GM12865 (cell line): Measurements from ENCODE around the gene GPC5.

ENCODE experiments used
- DNase-seq: peaks from one replicate; pipeline ENCODE4 v3.0.0; 2010; ENCODE audit warnings: low read depth
- H3K4me3 ChIP-seq: 2 replicates; pipeline ENCODE4 v1.5.1; 2011; ENCODE audit warnings: mild to moderate bottlenecking, low read depth, low read length, control low read depth
- CTCF ChIP-seq: IDR thresholded peaks from 2 replicates; pipeline ENCODE4 v1.5.1; 2011; ENCODE audit warnings: low read length, control low read depth, low read depth, inconsistent platforms; ENCODE audit not compliant: insufficient read depth; ENCODE audit errors: missing control alignments

GPC5 gene

GRCh38 chr13:91359631-91360030, 38.8 kb upstream of the GPC5 start:
- TF ChIP-seq CTCF = no peak
- no peak for DNase-seq
- no peak overlapping the region for H3K4me3 ChIP-seq

GRCh38 chr13:91360246-91360751, 38.1 kb upstream of the GPC5 start:
- no peak for TF ChIP-seq CTCF
- DNase-seq = peak; percentile 15

GRCh38 chr13:91361755-91362271, 36.6 kb upstream of the GPC5 start:
- no peak for TF ChIP-seq CTCF
- H3K4me3 ChIP-seq = no peak overlapping the region
- DNase-seq = no peak

More at GRCh38 chr13:91360246-91360751, 38.1 kb upstream of the GPC5 start:
- H3K4me3 ChIP-seq = no peak overlapping the region

- DNase-seq = no peak
- TF ChIP-seq CTCF = no peak
- no peak overlapping the region for H3K4me3 ChIP-seq
These were observed 35.5 kb upstream of the GPC5 start for GRCh38 chr13:91362908-91363307.

GRCh38 chr13:91368101-91368500, 30.3 kb upstream of the GPC5 start:
- TF ChIP-seq CTCF = no peak
- DNase-seq = no peak
- H3K4me3 ChIP-seq = no peak overlapping the region

GRCh38 chr13:91368676-91369440, 29.6 kb upstream of the GPC5 start:
- H3K4me3 ChIP-seq = no peak overlapping the region
- no peak for DNase-seq
- TF ChIP-seq CTCF = no peak
